HG03457 (cell line): ENCODE results near the gene DOK3.

Experiments used
- ATAC-seq: cut with Tn5 transposase; IDR thresholded peaks from one replicate; pipeline ENCODE4 v1.9.1; 2021; ENCODE audit warnings: moderate number of reproducible peaks; ENCODE audit not compliant: unreplicated experiment

The DOK3 gene

GRCh38 chr5:177513500-177513899, 3.9 kb upstream of the DOK3 start:
- ATAC-seq, result no peak

GRCh38 chr5:177512736-177513380, 3.2 kb upstream of the DOK3 start:
- no peak for ATAC-seq

- no peak for ATAC-seq
Measured at GRCh38 chr5:177511796-177512675, 2.4 kb upstream of the DOK3 start.

- ATAC-seq, result no peak
Measured at GRCh38 chr5:177511181-177511580, 1.6 kb upstream of the DOK3 start.

GRCh38 chr5:177510567-177511053, 984 bp upstream of the DOK3 start:
- no peak for ATAC-seq

- no peak for ATAC-seq
Measured at GRCh38 chr5:177509991-177510566, 453 bp upstream of the DOK3 start.

GRCh38 chr5:177508837-177509236, 789 bp downstream of the DOK3 start:
- no peak for ATAC-seq

- no peak for ATAC-seq
Measured at GRCh38 chr5:177508221-177508611, 1.4 kb downstream of the DOK3 start.

- no peak for ATAC-seq
Measured at GRCh38 chr5:177507596-177508220, 1.9 kb downstream of the DOK3 start.

GRCh38 chr5:177507165-177507564, 2.5 kb downstream of the DOK3 start:
- no peak for ATAC-seq

- ATAC-seq, result no peak
Measured at GRCh38 chr5:177505075-177505474, 4.6 kb downstream of the DOK3 start.

- ATAC-seq, result no peak
Measured at GRCh38 chr5:177504086-177505056, 5.3 kb downstream of the DOK3 start.

- no peak for ATAC-seq
Measured at GRCh38 chr5:177503351-177504085, 6.1 kb downstream of the DOK3 start.

- ATAC-seq, result no peak
Measured at GRCh38 chr5:177502886-177503285, 6.7 kb downstream of the DOK3 start.

- ATAC-seq, result no peak
Measured at GRCh38 chr5:177501874-177502678, 7.5 kb downstream of the DOK3 start.

GRCh38 chr5:177500685-177501522, 8.7 kb downstream of the DOK3 start:
- ATAC-seq, result no peak

GRCh38 chr5:177499842-177500241, 9.8 kb downstream of the DOK3 start:
- no peak for ATAC-seq
